22Rv1 (cell line): Measurements from ENCODE around the gene TCF12.

Experiments used
- CTCF ChIP-seq: fragments of 450-650 bp; IDR thresholded peaks from 2 replicates; pipeline ENCODE4 v1.5.1; 2017; ENCODE audit warnings: mild to moderate bottlenecking
- ZFX ChIP-seq: fragments of 450-650 bp; IDR thresholded peaks from 2 replicates; pipeline ENCODE4 v1.6.1; 2017; ENCODE audit warnings: antibody characterized with exemption, borderline replicate concordance

- TF ChIP-seq CTCF (no peak), ZFX (no peak)
Observed at GRCh38 chr15:56989411-56989924, 71.0 kb downstream of the TCF12 start.
